ENCODE measurements around the gene ARF1. TPM values are rescaled to one million over a fixed set of nuclear protein-coding genes. Genes with fewer than 3 reads are reported as not detected.

ARF1 gene
- total RNA-seq, 1 donor from 2014 or later: 295 TPM

- intact Hi-C loops (cut with DNase I): no loop called here
- H3K4me1 ChIP-seq: peaks cover 45% of the 10 kb centered on the region
- TF ChIP-seq POLR2AphosphoS5 (IDR thresholded peaks at IDR 0.05; ENCODE audit: insufficient read depth in 1 of 2, low read depth in 1 of 2) (no peak), CTCF (IDR thresholded peaks at IDR 0.05) (no peak), POLR2A (IDR thresholded peaks at IDR 0.05) (no peak)
- peaks cover 0 to 49% of the 10 kb centered on the region in 2 donors for H3K36me3 ChIP-seq
- no peak overlapping the region for H3K4me3 ChIP-seq
- no peak for DNase-seq (ENCODE audit: extremely low spot score in 2 of 2)
- peaks cover 9% of the 10 kb centered on the region for H3K9me3 ChIP-seq
- no peak overlapping the region for H3K27ac ChIP-seq
- no peaks in the 10 kb centered on the region for H3K27me3 ChIP-seq
Measured at GRCh38 chr1:228097333-228098081, 15.0 kb downstream of the ARF1 start.

GRCh38 chr1:228098323-228098931, 15.9 kb downstream of the ARF1 start:
- H3K4me1 ChIP-seq: peaks cover 38% of the 10 kb centered on the region
- H3K27ac ChIP-seq: no peak overlapping the region
- no peak for DNase-seq (ENCODE audit: extremely low spot score in 2 of 2)
- H3K36me3 ChIP-seq: peaks cover 0 to 49% of the 10 kb centered on the region in 2 donors
- intact Hi-C loops (cut with DNase I): no loop called here
- TF ChIP-seq POLR2A (IDR thresholded peaks at IDR 0.05) (no peak), POLR2AphosphoS5 (IDR thresholded peaks at IDR 0.05; ENCODE audit: insufficient read depth in 1 of 2, low read depth in 1 of 2) (no peak), CTCF (IDR thresholded peaks at IDR 0.05) (no peak)
- H3K4me3 ChIP-seq: no peak overlapping the region
- no peaks in the 10 kb centered on the region for H3K27me3 ChIP-seq
- H3K9me3 ChIP-seq: peaks cover 9% of the 10 kb centered on the region

GRCh38 chr1:228099331-228099732, 16.8 kb downstream of the ARF1 start:
- Histone ChIP-seq H3K27me3 (no peaks in the 10 kb centered on the region), H3K4me1 (peaks cover 42% of the 10 kb centered on the region), H3K27ac (no peak overlapping the region), H3K9me3 (peaks cover 5% of the 10 kb centered on the region), H3K36me3 (peaks cover 0 to 49% of the 10 kb centered on the region in 2 donors), H3K4me3 (no peak overlapping the region)
- no peak for TF ChIP-seq POLR2A (IDR thresholded peaks at IDR 0.05)
- TF ChIP-seq POLR2AphosphoS5 (IDR thresholded peaks at IDR 0.05; ENCODE audit: insufficient read depth in 1 of 2, low read depth in 1 of 2): no peak
- no peak for TF ChIP-seq CTCF (IDR thresholded peaks at IDR 0.05)
- no peak for DNase-seq (ENCODE audit: extremely low spot score in 2 of 2)
- intact Hi-C loops (cut with DNase I): no loop called here

- Histone ChIP-seq H3K4me1 (peaks cover 43% of the 10 kb centered on the region), H3K27ac (no peak overlapping the region), H3K27me3 (no peaks in the 10 kb centered on the region), H3K36me3 (peaks cover 0 to 44% of the 10 kb centered on the region in 2 donors), H3K9me3 (no peaks in the 10 kb centered on the region), H3K4me3 (peak overlapping the region in 1 of 2 donors; percentile 83)
- DNase-seq (ENCODE audit: extremely low spot score in 2 of 2): no peak
- intact Hi-C loops (cut with DNase I): no loop called here
- no peak for TF ChIP-seq POLR2A (IDR thresholded peaks at IDR 0.05)
- TF ChIP-seq POLR2AphosphoS5 (IDR thresholded peaks at IDR 0.05; ENCODE audit: insufficient read depth in 1 of 2, low read depth in 1 of 2): no peak
- no peak for TF ChIP-seq CTCF (IDR thresholded peaks at IDR 0.05)
Measured at GRCh38 chr1:228100822-228101613, 18.5 kb downstream of the ARF1 start.
